ENCODE data around the gene FASTKD3. TPM values are rescaled to one million over a fixed set of nuclear protein-coding genes. Genes with fewer than 3 reads are reported as not detected.
A peak's percentile ranks its signal among the peaks of the same experiment; 100 is the strongest.

FASTKD3 gene
- total RNA-seq, 1 donor from 2014 or later = 7.4 TPM

GRCh38 chr5:7856855-7857254 lies 12.0 kb downstream of the FASTKD3 start:
- no peak overlapping the region for H3K27ac Mint-ChIP-seq (ENCODE audit: unreplicated experiment)
- peaks cover 2% of the 10 kb centered on the region for H3K27me3 Mint-ChIP-seq (ENCODE audit: unreplicated experiment)
- DNase-seq = peak; percentile 53
- peak; percentile 75 for TF ChIP-seq CTCF (IDR thresholded peaks at IDR 0.05; ENCODE audit: partially characterized antibody, unreplicated experiment)
- no peak overlapping the region for H3K4me3 Mint-ChIP-seq (ENCODE audit: unreplicated experiment)
- H3K9me3 Mint-ChIP-seq (ENCODE audit: unreplicated experiment) = peaks cover 2% of the 10 kb centered on the region
- no peaks in the 10 kb centered on the region for H3K4me1 Mint-ChIP-seq (ENCODE audit: low read depth, unreplicated experiment)
- H3K36me3 Mint-ChIP-seq (ENCODE audit: unreplicated experiment) = peaks cover 4% of the 10 kb centered on the region

GRCh38 chr5:7855611-7856010 lies 13.2 kb downstream of the FASTKD3 start:
- no peak for TF ChIP-seq CTCF (IDR thresholded peaks at IDR 0.05; ENCODE audit: partially characterized antibody, unreplicated experiment)
- peaks cover 7% of the 10 kb centered on the region for H3K27me3 Mint-ChIP-seq (ENCODE audit: unreplicated experiment)
- H3K4me1 Mint-ChIP-seq (ENCODE audit: low read depth, unreplicated experiment) = no peaks in the 10 kb centered on the region
- no peak overlapping the region for H3K4me3 Mint-ChIP-seq (ENCODE audit: unreplicated experiment)
- H3K36me3 Mint-ChIP-seq (ENCODE audit: unreplicated experiment) = peaks cover 4% of the 10 kb centered on the region
- no peak overlapping the region for H3K27ac Mint-ChIP-seq (ENCODE audit: unreplicated experiment)
- H3K9me3 Mint-ChIP-seq (ENCODE audit: unreplicated experiment) = peaks cover 2% of the 10 kb centered on the region
- DNase-seq = no peak

DNA sequence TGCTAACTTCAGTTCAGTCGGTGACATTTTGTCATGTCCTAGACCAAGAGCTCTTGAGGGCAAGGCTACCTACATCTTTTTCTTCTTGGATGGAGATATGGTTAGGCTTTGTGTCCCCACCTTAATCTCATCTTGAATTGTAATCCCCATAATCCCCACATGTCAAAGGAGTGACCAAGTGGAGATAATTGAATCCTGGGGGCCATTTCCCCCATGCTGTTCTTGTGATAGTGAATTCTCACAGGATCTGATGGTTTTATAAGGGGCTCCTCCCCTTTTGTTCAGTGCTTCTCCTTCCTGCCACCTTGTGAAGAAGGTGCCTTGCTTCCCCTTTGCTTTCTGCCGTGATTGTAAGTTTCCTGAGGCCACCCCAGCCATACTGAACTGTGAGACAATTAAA lies 15.8 kb downstream of the FASTKD3 start:
- no peak for DNase-seq
- peaks cover 7% of the 10 kb centered on the region for H3K27me3 Mint-ChIP-seq (ENCODE audit: unreplicated experiment)
- peaks cover 2% of the 10 kb centered on the region for H3K4me1 Mint-ChIP-seq (ENCODE audit: low read depth, unreplicated experiment)
- TF ChIP-seq CTCF (IDR thresholded peaks at IDR 0.05; ENCODE audit: partially characterized antibody, unreplicated experiment) = no peak
- no peak overlapping the region for H3K4me3 Mint-ChIP-seq (ENCODE audit: unreplicated experiment)
- H3K9me3 Mint-ChIP-seq (ENCODE audit: unreplicated experiment) = peaks cover 4% of the 10 kb centered on the region
- no peak overlapping the region for H3K27ac Mint-ChIP-seq (ENCODE audit: unreplicated experiment)
- peaks cover 4% of the 10 kb centered on the region for H3K36me3 Mint-ChIP-seq (ENCODE audit: unreplicated experiment)

GRCh38 chr5:7852542-7852941 lies 16.3 kb downstream of the FASTKD3 start:
- no peak for DNase-seq
- peaks cover 4% of the 10 kb centered on the region for H3K36me3 Mint-ChIP-seq (ENCODE audit: unreplicated experiment)
- H3K4me3 Mint-ChIP-seq (ENCODE audit: unreplicated experiment) = peak overlapping the region; percentile 50
- no peak overlapping the region for H3K27ac Mint-ChIP-seq (ENCODE audit: unreplicated experiment)
- peaks cover 4% of the 10 kb centered on the region for H3K9me3 Mint-ChIP-seq (ENCODE audit: unreplicated experiment)
- peaks cover 7% of the 10 kb centered on the region for H3K27me3 Mint-ChIP-seq (ENCODE audit: unreplicated experiment)
- no peak for TF ChIP-seq CTCF (IDR thresholded peaks at IDR 0.05; ENCODE audit: partially characterized antibody, unreplicated experiment)
- H3K4me1 Mint-ChIP-seq (ENCODE audit: low read depth, unreplicated experiment) = peaks cover 4% of the 10 kb centered on the region

DNA sequence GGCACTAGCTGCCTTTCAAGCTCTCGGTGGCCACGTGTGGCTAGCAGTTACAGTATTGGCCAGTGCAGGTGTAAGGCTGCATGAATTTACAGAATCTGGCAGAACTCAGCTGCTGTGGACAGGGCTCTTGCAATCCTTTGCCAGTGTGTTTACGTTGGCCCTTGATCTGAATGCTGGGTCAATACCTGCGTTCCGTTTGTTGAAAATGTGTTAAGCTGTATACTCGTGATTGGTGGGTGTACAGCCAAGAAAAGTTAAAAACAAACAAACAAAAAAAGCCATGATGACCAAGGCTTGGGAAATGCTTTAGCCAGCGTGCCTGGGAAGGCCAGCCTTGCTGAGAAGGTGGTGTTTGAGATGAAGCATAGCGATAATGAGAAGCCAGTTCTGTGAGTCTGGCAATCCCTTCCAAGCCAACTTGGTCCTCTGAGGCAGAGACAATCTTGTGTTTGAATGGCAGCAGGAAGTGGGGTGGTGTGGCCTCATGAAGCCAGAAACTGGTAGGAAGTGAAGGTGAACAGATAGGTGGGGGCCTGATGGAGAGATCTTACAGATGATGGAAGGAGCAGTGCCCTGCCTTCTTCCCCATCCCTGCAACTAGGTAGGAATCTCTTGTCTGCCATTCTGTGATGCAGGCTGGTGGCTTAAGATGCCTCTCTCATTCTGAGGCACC lies 17.1 kb downstream of the FASTKD3 start:
- Mint-ChIP-seq H3K4me1 (ENCODE audit: low read depth, unreplicated experiment) (peaks cover 4% of the 10 kb centered on the region), H3K9me3 (ENCODE audit: unreplicated experiment) (peaks cover 4% of the 10 kb centered on the region), H3K4me3 (ENCODE audit: unreplicated experiment) (no peak overlapping the region), H3K36me3 (ENCODE audit: unreplicated experiment) (peaks cover 4% of the 10 kb centered on the region), H3K27me3 (ENCODE audit: unreplicated experiment) (peaks cover 7% of the 10 kb centered on the region), H3K27ac (ENCODE audit: unreplicated experiment) (no peak overlapping the region)
- DNase-seq = no peak
- TF ChIP-seq CTCF (IDR thresholded peaks at IDR 0.05; ENCODE audit: partially characterized antibody, unreplicated experiment) = no peak
